ENCODE measurements around the gene TGFBRAP1.

DNA sequence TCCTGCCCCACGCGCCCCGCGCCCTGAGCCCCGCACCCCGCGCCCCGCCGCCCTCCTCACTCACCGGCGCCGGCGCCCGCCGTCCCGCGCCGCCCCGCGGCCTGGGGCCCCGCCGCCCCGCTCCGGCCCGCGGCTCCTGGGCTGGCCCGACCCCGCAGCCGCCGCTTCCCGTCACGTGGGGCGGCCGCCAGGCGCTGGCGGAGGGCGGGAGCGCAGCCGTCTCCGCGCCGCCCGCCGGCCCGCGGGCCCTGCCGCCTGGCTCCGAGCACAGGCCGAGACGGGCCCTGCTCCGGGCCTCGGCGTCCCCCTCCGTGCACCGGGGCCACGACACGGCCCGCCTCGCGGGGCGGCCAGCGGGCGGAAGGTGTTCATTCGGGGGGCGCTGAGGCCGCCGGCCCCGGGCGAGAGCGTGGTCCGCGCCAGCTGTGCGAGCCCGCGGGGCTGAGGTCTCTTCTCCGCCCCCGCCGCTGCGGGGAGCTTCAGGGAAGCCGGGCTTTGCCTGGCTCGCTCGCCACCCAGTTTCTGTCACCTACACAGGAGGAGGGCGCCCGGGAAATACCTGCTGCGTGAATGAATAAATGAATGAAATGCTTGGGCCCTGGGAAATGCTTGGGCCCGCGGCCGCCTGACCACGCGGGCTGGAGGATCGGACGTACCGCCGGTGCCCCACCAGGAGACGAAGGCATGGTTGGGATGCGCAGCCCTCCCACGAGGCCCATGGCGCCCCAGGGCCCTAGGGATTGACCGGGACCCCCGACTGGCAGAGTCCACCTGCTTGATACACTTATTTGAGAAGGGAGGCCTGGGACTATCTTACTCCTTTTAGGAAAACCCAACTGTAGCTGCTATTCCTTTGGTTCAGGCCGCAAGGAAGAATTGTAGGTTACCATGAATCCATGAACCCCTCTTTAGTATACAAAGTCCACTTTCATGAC, at the start of gene TGFBRAP1:
- TF ChIP-seq GATA3 (IDR thresholded peaks at IDR 0.05; ENCODE audit: low read depth, low read length) (no peak), GATA2 (IDR thresholded peaks at IDR 0.05; ENCODE audit: low read depth, low read length) (no peak)
